Occipital lobe (tissue), 2 donors: ENCODE results near the gene ARHGDIG. TPM values are rescaled to one million over a fixed set of nuclear protein-coding genes. Genes with fewer than 3 reads are reported as not detected.
A peak's percentile ranks its signal among the peaks of the same experiment; 100 is the strongest.

Experiments
- DNase-seq: peaks from one replicate; lab custom pipeline; 2025; lab: John Stamatoyannopoulos, UW
- total RNA-seq: library from RNA; depleted of rRNA; stranded (reverse); fragments of >200 nt; gene quantifications from one replicate; pipeline ENCODE4 v1.2.3, GENCODE V29; 2014

ARHGDIG gene
- total RNA-seq, 1 donor from 2014 or later: 35.9 TPM

DNA sequence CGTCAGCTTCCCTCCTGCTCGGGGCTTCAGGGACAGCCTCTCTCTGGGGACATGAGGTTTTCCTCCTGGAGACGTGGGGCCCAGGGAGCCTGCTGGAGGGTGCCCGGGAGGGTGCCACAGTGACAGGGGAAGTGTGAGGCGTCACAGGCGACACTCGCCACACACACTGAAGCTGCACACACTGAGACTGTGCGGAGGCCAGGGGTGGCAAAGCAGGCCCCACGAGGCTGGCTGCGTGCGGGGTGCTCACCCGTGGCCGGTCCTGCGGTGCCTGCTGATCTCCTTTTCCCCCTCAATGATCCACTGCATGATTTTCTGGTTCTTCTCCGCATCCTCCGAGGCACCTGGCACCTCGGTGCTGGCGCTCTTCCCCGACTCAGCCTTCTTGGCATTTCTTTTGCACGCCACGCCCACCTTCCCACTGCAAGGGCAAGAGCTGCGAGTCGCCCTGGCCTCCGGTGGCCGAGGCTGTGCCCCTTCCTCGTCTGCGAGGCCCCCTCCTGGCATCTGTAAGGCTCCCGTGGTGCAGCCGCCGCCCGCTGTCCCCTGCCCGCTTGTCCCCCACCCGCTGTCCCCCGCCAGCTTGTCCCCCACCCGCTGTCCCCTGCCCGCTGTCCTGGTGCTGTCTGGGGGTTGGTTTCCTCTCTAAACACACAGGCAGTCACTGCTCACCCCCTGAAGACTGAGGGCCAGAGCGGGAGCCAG is 16.6 kb downstream of the ARHGDIG start:
- DNase-seq: no peak

DNA sequence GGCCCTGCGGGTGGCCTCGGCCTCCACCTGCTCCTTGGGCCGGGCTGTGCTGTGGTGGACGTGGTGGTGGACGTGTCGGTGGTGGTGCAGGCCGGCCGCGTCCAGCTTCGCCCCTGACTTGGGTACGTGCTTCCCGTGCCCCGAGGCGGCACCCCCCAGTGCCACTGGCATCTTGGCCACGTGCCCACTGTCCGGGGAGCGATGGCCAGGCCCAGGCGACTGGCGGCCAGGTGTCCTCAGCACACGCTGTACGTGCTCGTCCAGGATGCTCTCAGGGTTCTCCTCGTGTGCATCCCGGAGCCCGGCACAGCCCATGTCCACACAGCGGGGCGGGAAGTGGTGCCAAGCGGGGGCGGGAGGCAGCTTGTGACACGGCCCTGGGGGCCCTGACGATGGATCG is 17.4 kb downstream of the ARHGDIG start:
- no peak for DNase-seq

DNA sequence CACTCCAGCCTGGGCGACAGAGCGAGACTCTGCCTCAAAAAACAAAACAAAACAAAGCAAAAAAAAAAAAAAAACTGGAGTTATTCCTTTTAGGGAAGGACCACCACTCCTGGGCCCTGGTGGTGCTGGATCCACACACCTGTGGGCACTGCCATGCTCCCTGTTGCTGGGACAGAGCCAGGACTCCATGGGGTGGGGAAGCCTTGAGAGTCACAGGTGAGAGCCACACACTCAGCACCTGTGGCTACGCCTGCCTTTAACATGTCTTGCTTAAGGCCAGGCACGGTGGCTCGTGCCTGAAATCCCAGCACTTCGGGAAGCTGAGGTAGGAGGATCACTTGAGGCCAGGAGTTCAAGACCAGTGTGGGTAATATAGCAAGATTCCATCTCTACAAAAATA is 20.8 kb downstream of the ARHGDIG start:
- no peak for DNase-seq

DNA sequence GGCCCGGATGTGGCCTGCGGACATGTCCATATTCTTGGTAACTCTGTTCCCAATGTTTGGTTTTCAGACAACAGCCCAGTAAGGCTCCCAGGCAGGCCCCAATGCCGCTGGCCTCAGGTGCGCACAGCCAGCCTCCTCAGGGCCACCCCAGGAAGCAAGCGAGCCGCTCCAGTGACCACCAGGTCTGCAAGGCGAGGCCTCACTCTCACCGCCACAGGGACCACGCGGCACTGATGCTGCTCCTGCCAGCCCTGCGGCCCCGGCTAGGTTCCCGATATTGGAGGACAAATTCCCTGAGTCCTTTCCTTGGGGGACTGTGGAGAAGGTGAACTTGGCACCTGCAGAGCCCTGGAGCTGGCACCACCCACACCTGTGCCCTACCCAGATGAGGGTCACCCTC is 21.6 kb downstream of the ARHGDIG start:
- no peak for DNase-seq

DNA sequence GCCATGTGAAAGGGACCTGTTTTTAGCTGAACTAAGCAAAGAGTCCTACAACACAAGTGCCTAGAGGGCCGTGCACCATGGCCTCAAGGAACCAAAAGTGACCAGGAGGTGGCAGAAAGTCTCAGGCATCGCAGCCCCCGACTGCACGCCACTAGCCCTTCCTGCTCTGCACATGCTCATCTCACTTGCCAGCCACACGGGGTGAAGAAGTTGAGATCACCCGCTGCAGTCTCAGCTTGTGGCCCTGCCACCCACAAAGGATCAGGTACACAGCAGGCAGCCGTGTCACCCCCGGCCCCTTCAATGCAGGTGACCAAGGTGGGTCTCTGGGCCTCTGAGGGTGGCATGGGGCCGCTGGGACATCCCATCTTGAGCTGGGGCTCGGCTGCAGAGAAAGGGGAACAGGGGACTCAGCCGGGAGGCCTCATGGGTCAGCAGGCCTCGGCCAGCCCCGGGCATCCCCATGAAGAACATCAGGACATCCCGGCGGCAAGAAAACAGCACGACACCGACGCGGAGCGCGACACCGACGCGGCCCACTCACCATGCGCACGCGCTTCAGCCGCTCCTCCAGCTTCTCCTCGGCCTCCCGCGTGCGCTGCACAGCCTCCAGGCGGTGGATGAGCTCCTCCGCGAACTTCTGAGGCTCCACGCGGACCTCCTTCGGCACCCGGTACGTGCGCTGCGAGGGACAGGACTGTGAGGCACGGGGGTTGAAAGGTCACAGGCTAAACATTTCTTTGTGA is 23.5 kb downstream of the ARHGDIG start:
- DNase-seq: no peak

DNA sequence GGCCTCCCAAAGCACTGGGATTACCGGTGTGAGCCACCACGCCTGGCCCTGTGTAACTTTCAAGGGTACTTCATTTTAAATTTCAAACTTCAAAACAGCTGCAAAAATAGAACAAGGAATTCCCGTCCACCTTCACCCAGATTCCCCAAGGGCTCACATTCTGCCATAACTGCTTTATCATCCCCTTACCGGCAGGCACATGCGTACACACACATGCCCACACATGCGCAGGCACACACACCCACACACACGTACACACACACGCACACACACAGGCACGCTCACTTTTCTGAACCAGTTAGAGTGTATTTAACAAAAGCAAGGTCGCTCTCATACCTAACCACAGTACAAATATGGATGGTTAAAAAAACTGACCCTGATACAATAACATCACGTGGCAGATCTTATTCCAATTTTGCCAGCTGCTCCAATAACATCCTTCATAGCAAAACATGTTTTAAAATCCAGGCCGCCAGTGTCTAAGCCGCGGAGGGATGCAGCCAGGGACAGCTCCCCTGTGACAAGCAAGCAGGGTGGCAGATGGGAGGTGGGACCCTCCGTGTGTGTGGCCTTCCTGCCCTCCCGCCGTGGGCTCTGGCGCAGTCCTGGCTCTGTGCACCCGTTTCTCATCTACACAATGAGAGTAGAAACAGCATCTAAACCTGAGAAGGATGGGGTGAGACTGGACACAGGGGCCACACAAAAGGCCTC is 25.7 kb downstream of the ARHGDIG start:
- peak; percentile 44 for DNase-seq

DNA sequence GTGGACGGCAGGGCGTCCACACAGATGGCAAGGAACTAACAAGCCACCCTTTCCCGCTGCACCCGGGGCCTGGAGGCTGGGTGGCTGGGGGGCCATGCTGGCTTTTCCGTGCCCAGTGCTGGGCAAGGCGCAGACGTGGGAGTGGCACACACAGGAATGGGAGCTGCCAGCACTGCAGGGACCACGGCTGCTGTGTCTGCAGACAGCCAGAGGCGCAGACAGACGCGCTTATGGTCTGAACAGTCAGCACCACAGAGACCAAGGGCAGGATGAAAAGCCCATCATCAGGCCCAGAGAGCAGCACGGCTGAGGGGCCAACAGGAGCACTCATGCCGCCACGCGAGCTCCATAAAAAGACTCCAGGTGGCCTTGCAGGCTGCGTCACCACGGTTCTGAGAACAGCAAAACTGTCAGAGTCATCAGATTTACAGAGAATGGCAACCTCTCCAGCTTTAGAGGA is 26.6 kb downstream of the ARHGDIG start:
- DNase-seq: peak; percentile 43

DNA sequence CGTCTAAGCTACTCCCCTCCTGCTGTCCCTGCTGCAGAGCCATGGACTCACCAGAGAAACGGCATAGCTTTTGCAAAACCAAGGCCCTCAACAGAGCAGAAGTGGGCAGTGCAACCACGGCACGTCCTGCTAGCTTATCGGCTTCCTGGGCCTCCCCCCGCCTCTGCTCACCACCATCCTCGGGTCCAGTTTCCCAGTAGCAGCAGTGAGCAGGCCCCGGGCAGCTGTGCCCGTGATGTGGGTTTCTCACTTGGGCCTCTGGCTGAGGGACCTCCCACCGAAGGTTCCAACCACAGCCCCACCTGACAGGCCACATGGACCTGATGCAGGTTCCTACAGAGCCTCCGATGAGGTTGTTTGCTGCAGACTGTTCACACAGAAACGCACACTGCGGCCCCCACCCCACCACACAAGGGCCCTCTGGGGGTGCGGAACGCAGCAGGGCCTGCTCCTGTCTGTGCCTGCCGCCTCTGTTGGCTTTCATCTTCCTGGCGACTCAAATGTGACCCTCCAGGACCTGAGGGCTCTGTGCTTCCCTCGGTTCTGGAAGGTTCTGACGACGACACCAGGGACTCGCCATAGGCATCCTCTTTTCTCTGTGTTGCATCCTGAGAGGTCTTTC is 27.4 kb downstream of the ARHGDIG start:
- DNase-seq: no peak

DNA sequence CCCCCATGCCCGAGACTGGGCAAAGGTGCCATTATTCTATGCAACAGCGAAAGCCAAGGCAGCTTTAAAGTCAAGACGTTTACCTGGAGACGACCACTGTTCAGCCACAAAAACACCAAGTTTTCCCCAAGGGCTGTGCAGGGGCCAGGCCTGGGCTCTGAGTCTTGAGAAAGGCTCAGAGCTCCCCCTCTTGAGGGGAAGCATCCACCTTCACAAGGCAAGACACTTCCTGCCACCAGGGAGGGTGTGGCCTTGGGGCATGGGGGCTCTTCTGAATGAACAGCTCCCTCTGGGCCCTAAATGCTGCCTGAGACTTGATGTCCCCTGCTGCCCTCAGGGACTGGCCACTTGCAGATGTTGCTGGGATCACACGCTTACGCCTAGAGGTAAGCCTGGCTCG is 29.1 kb downstream of the ARHGDIG start:
- DNase-seq: no peak

DNA sequence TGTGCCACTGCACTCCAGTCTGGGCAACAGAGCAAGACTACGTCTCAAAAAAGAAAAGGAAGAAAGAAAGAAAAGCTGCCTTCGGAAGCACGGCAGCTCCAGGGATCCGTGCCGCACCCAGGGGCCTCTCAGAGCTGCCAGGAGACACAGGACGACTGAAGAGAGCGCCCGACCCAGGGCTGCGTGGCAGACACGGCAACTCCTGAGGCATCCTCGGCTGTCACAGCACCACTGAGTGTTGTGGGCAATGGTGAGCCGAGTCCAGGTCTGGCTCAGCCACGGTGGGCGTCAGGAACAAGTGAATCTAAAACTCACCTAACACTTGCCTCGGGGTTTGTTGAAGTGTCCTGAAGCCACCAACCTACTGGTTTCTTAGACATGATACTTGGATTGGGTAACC is 31.3 kb downstream of the ARHGDIG start:
- DNase-seq: no peak

DNA sequence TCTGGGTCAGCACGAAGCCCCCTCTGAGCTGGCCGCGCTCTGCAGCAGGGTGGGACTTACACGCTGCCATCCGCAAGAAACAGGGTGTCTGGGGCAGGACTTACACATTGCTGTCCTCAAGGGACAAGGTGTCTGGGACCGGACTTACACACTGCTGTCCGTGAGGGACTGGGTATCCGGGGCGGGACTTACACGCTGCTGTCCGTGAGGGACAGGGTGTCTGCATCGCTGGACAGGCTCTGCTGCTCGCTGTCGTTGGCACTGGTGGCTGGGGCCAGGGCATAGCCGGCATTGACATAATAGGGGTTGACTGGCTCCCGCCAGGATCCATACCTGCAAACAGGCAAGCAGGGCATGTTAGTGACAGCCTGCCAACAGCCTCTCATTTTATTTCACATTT is 34.0 kb downstream of the ARHGDIG start:
- DNase-seq: no peak

DNA sequence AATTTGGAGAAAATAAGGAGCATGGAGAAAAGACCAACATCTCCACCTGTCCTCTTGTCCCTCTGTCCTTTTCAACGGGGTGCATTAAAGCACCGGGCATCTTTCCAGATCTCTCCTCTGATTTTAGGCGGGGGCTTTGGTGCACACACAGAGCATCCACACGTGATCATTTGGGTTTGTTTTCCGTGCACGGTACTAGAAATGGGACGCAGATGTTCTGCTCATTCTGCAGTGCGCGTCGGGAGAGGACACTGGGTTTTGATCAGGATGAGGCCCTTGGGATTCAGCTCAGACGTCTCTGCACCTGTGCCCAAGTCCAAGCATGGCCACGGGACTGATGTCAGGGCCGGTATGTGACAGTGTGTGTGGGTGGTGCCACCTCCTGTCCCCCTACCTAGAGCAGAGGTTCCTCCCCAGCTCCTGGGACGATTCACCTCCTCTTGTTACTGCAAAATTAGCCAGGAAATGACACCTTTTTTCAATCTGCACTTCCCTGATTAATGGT is 34.5 kb downstream of the ARHGDIG start:
- DNase-seq: no peak

DNA sequence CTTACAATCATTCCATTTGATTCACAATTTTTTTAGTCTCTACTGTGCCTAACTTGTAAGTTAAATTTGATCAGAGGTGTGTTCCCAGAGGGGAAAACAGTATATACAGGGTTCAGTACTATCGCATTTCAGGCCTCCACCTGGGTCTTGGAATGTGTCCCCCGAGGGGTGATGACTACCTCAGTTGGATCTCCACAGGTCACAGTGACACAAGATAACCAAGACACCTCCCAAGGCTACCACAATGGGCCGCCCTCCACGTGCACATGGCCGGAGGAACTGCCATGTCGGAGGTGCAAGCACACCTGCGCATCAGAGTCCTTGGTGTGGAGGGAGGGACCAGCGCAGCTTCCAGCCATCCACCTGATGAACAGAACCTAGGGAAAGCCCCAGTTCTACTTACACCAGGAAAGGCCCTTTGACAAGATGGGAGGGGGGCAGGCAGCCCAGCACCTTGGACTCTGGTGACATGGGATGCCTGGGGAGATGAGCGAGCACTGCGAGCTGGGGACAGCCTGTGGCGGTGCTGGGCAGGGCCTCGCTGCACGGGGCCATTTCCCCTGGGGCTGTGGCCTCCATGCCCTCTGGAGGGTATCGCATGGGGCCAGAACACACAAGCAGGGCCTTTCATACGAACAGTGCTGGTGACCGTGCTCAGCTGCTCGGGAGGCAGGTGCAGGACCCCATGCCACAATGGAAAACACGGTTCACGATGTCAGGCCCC is 36.5 kb downstream of the ARHGDIG start:
- no peak for DNase-seq

DNA sequence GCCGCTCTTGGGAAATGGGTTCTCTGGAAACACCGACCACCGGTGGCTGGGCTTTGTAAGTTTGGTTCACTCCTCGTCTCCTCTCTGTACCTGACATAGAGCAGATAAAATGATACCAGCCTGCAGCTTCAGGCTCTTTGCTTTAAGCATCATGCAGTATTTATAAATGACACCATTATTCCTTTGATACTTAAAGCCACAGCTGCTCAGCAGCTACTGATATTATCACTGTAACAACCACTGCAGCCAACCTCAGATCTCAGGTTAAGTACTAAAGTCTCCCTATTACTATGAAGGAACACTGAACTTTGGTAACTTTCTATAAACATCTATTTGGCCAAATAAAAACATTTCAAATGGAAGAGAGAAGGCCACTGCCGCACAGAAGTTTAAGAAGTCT is 37.2 kb downstream of the ARHGDIG start:
- no peak for DNase-seq

DNA sequence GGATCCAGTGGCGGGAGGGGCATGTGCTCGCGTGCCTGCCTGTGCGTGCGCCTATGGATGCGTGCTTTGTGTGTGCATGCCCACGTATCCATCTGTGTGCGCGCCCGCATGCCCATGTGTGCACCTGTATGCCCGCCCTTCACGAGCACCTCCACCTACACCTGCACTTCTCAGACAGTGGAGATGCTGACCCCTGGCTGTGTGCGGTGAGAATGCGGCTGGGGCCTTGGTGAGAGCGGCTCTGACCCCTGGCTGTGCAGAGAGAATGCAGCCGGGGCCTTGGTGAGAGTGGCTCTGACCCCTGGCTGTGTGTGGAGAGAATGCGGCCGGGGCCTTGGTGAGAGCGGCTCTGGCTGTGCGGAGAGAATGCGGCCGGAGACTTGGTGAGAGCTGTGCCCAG is 38.2 kb downstream of the ARHGDIG start:
- DNase-seq: no peak

DNA sequence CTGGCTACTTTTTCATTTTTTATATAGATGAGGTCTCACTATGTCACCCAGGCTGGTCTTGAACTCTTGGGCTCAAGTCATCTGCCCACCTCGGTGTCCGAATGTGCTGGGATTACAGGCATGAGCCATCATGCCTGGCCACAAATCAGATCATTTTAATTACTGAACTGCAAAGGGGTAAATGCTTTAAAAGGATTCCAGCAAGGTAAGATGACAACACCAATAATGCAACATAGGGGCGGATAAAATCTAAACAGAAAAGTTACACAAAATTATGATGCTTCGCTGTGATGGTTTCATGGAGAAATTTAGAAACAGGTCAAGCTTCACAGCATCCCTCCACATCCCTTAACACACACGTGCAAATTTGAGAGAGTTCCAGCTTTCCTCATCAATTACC is 39.8 kb downstream of the ARHGDIG start:
- DNase-seq: no peak

DNA sequence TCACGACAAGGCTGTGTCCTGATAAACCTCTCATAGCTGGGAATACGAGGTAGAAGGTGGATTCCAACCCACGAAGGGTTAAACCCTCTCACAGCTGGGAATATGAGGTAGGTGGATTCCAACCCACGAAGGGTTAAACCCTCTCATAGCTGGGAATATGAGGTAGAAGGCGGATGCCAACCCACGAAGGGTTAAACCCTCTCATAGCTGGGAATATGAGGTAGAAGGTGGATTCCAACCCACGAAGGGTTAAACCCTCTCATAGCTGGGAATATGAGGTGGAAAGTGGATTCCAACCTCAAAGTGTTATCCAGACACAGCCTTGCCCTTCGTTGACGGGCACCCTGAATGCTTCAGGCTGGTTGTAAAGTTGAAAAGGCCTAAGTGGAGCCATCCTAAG is 41.1 kb downstream of the ARHGDIG start:
- DNase-seq: no peak

DNA sequence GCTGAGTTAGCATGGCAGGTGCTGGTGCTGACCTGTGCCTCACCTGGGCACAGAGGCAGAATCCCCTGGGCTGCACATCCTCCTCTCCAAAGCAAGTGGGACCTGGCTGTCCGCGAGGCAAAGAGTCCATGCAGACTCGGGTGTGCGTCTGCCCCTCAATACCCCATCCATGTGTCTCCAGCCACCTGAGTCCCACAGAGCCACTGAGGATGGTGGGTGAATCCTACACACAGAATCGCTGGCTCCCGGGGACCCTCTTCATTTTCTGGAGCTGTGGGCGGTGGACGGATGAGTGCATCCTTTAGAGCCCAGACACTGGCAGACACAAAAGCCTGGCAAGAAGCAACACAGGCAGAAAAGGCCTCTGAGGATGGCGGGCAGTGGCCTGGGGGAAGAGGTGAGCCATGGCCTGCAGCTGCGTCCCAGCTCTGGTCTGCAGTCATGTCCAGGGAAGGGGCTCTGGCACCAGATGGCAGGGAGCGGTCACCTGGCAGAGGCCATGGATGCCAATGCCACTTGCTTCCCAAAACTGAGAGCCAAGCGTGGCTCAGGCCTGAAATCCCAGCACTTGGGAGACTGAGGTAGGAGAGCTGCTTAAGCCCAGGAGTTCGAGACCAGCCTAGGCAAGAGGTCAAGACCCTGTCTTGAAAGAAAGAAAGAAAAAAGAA is 42.2 kb downstream of the ARHGDIG start:
- DNase-seq: no peak

DNA sequence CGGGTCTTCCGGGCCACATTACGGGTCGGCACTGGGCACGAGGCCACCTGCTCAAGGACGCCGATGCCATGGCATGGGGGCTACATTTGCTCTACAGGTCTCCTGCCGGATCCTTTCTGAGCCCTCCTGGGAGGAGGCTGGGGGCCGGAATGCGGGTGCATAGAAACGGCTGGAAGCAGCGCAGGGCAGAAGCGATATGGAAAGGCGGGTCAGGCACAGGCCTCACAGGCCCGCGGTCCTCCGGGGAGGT is 43.7 kb downstream of the ARHGDIG start:
- no peak for DNase-seq

DNA sequence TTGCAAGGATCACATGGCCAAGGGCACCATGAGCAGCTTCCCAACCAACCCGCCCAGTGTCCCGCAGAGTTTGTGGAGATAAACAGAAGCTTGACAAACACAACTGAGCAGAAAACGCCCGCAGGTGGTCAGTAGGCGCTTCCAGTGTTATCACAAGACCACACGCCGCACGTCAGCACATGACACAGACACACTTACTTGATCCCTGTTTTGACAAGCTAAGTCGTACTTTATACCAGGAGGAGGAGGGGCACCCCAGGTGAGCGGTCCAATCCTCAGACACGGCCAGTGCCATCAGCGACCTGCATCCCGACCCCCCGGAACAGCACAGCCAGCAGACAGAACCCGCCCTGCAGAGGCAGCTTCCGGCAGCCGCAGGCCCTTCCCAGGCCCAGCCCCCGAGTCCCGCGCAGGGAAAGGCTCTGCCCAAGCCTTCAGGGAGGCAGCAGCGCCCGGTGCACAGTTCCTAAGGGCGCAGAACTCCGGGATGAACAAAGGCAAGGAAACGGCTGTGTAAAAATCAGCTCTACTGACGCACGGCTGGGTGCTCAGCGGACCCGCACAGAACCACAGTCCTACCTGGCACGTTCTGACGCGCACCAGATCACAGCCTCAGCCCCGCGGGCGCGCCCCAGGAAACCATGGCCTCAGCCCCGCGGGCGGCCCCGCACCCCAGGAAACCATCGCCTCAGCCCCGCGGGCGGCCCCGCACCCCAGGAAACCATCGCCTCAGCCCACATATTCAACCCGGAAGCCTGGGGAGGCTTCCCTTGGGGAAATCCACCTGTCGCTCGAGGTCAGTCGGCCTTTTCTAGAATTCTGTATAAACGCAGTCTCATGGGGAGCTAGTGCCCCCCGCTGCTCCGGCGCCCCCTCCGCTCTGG is 44.3 kb downstream of the ARHGDIG start:
- no peak for DNase-seq
